Skeletal muscle satellite cell (primary cell): ENCODE data around the gene COX11.
A peak's percentile ranks its signal among the peaks of the same experiment; 100 is the strongest.

Experiments used
- H3K27me3 ChIP-seq: 2 replicates; pipeline ENCODE4 v1.7.0; 2013; ENCODE audit warnings: low read length; ENCODE audit not compliant: control insufficient read depth, insufficient read depth
- H3K36me3 ChIP-seq: 2 replicates; pipeline ENCODE4 v1.7.0; 2013; ENCODE audit warnings: mild to moderate bottlenecking, control low read depth, low read length; ENCODE audit not compliant: insufficient read depth
- H3K4me1 ChIP-seq: 2 replicates; pipeline ENCODE4 v1.7.0; 2013; ENCODE audit warnings: low read length; ENCODE audit not compliant: control insufficient read depth, insufficient read depth
- H3K4me2 ChIP-seq: 2 replicates; pipeline ENCODE4 v1.7.0; 2013; ENCODE audit warnings: mild to moderate bottlenecking, low read length
- H3K4me3 ChIP-seq: 2 replicates; pipeline ENCODE4 v1.7.0; 2013; ENCODE audit warnings: low read length
- H3K9ac ChIP-seq: 2 replicates; pipeline ENCODE4 v1.7.0; 2013; ENCODE audit warnings: mild to moderate bottlenecking, low read depth, low read length, moderate library complexity
- H3K9me3 ChIP-seq: replicated peaks from 2 replicates; pipeline ENCODE4 v1.7.0; 2013; ENCODE audit warnings: mild to moderate bottlenecking, control low read depth, low read length

The COX11 gene

DNA sequence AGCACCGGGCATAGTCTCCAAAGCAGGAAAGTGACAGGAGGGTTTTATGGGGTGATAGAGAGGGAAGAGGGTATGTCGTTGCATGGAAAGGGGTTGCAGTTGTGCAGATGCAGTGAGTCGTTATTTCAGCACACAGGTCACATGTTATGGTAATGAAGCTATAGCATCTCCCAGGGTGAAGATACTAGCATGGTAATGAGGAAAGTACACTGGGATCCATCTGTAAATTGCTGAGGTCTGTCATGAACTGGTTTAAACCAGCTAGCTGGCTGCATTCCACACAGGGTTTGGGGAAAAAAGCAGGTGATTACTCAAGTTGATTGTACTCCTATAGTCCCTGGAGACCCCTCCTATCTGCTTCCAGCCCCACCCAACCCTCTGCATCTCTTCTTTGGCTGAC is 11.7 kb downstream of the COX11 start:
- Histone ChIP-seq H3K4me1 (no peaks in the 10 kb centered on the region), H3K4me2 (no peak overlapping the region), H3K36me3 (peaks cover 57% of the 10 kb centered on the region)

DNA sequence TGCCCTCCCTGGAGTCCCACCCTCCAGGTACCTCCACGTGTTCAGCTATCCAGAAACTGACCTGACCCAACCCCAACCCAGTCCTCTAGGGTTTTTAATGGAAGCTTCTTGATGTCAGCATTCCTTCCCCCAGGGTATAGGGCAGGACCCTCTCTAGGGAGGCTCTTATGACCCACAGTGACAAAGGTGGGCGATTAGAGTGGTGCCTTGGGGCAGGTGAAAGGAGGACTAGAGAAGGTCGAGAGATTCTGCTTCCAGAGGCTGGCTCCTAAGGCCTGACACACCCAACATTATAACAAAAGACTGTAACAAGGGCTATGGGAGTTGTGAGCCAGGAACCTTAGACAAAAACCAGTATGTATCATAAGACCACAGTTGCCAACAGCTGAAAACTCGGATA is 17.2 kb downstream of the COX11 start:
- H3K9me3 ChIP-seq: no peaks in the 10 kb centered on the region
- no peaks in the 10 kb centered on the region for H3K27me3 ChIP-seq
- H3K4me1 ChIP-seq: peaks cover 32% of the 10 kb centered on the region
- H3K36me3 ChIP-seq: peaks cover 9% of the 10 kb centered on the region
- H3K9ac ChIP-seq: no peak overlapping the region
- H3K4me3 ChIP-seq: no peak overlapping the region
- no peak overlapping the region for H3K4me2 ChIP-seq

More for the DNA sequence above, 11.7 kb downstream of the COX11 start:
- no peaks in the 10 kb centered on the region for H3K9me3 ChIP-seq
- H3K27me3 ChIP-seq: no peaks in the 10 kb centered on the region
- no peak overlapping the region for H3K9ac ChIP-seq
- no peak overlapping the region for H3K4me3 ChIP-seq

GRCh38 chr17:54950116-54950515 is 18.3 kb downstream of the COX11 start:
- Histone ChIP-seq H3K4me2 (no peak overlapping the region), H3K9me3 (no peaks in the 10 kb centered on the region), H3K9ac (no peak overlapping the region), H3K4me1 (peaks cover 41% of the 10 kb centered on the region), H3K36me3 (peaks cover 7% of the 10 kb centered on the region), H3K27me3 (no peaks in the 10 kb centered on the region), H3K4me3 (no peak overlapping the region)

DNA sequence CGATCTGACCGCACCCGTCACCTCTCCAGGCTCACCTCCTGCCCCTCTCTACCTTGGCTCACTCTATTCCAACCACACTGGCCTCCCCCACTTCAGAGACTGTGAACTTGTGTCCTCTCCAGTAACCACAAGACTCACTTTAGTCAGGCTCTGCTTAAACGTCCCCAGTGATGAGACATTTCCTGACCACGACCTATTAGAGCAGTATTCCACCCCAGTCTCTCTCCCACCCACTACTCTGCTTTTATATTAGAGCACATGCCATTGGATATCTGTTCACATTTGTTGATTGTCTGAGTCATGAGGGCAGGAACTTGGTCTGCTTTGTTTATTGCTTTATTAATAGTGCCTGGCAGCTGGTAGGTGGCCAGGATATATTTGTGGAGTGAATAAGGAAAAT is 20.1 kb downstream of the COX11 start:
- H3K9ac ChIP-seq: no peak overlapping the region
- peaks cover 3% of the 10 kb centered on the region for H3K36me3 ChIP-seq
- H3K4me1 ChIP-seq: peaks cover 48% of the 10 kb centered on the region
- no peaks in the 10 kb centered on the region for H3K27me3 ChIP-seq
- H3K4me3 ChIP-seq: no peak overlapping the region
- H3K4me2 ChIP-seq: peak overlapping the region; percentile 42
- no peaks in the 10 kb centered on the region for H3K9me3 ChIP-seq

DNA sequence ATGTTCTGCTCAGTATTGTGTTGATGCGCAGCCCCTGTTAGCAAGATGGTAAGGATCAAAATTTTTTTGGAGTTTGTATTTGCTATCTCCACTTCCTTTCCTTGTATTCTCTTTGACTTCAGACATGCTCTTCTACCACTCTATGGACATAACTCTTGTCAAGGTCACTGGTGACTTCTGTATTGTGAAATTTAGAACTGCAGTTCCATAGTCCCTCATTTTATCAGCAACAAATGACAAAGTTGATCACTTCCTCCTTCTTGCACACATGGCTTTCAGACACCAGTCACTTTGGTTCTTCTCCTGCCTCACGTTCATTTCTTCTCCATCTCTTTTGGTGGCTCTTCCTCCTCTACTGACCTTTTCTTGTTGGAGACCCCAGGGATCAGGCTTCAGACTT is 21.1 kb downstream of the COX11 start:
- H3K9me3 ChIP-seq: no peaks in the 10 kb centered on the region
- H3K9ac ChIP-seq: no peak overlapping the region
- no peak overlapping the region for H3K4me2 ChIP-seq
- H3K4me1 ChIP-seq: peaks cover 48% of the 10 kb centered on the region
- no peak overlapping the region for H3K4me3 ChIP-seq
- H3K36me3 ChIP-seq: no peaks in the 10 kb centered on the region
- no peaks in the 10 kb centered on the region for H3K27me3 ChIP-seq

DNA sequence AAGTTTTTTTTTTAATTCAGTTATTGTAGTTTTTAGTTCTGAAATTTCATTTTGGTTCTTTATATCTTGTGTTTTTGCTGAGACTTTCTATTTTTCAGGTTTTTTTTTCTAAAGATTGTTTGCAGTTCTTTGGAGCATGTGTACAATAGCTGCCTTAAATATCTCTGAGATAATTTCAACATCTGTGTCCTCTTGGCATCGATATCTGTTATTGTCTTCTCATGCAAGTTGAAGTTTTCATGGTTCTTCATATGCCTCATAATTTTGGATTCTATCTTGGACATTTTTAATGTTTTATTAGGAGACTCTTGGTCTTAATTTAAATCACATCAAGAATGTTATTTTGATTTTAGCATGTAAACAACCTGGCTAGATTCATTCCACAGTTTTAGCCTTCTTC is 22.8 kb downstream of the COX11 start:
- Histone ChIP-seq H3K4me1 (peaks cover 48% of the 10 kb centered on the region), H3K9ac (peak overlapping the region; percentile 9), H3K4me3 (no peak overlapping the region), H3K27me3 (no peaks in the 10 kb centered on the region), H3K36me3 (no peaks in the 10 kb centered on the region), H3K4me2 (no peak overlapping the region), H3K9me3 (no peaks in the 10 kb centered on the region)

- H3K36me3 ChIP-seq: no peaks in the 10 kb centered on the region
- H3K4me1 ChIP-seq: peaks cover 44% of the 10 kb centered on the region
- H3K9me3 ChIP-seq: no peaks in the 10 kb centered on the region
- H3K4me2 ChIP-seq: no peak overlapping the region
- peak overlapping the region; percentile 9 for H3K9ac ChIP-seq
- no peak overlapping the region for H3K4me3 ChIP-seq
- H3K27me3 ChIP-seq: no peaks in the 10 kb centered on the region
These were observed 23.2 kb downstream of the COX11 start for GRCh38 chr17:54945231-54945630.

DNA sequence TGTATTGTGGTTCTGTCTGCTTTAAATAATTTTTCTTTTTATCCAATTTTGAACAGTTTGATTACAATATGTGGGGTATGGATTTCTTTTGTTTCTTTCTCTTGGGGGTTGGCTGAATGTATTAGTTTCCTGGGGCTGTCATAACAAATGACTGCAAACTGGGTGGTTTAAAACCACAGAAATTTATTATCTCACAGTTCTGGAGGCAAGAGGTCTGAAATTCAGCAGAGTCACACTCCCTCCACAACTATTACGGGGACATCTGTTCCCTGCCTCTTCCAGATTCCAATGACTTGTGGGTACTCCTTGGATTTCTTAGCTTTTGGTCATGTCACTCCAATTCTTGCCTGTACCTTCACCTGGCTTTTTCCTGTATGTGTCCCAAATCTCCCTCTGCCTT is 23.7 kb downstream of the COX11 start:
- H3K36me3 ChIP-seq: peaks cover under 1% of the 10 kb centered on the region
- peak overlapping the region; percentile 46 for H3K9ac ChIP-seq
- H3K9me3 ChIP-seq: no peaks in the 10 kb centered on the region
- peak overlapping the region; percentile 4 for H3K4me2 ChIP-seq
- H3K27me3 ChIP-seq: no peaks in the 10 kb centered on the region
- H3K4me1 ChIP-seq: peaks cover 40% of the 10 kb centered on the region
- no peak overlapping the region for H3K4me3 ChIP-seq

DNA sequence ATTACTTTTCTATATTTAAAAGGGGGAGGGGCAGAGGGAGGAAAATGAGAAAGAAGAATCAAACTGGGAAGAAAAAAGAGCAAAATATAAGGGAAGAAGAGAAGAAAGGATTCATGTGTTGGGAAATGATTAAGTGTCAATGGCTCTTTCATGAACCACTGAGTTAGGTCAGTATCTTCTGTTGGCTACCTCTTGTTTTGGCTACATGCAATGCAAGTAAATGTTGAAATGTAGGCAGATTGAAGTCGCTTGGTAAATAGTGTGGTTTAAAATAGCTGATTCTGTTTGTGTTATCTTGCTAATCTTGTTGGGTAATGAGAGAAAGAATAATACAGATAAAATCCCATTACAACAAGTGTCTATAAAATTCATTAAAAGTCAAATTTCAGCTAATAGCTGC is 27.2 kb downstream of the COX11 start:
- no peak overlapping the region for H3K4me3 ChIP-seq
- H3K4me2 ChIP-seq: no peak overlapping the region
- H3K9ac ChIP-seq: no peak overlapping the region
- H3K9me3 ChIP-seq: no peaks in the 10 kb centered on the region
- peaks cover 8% of the 10 kb centered on the region for H3K36me3 ChIP-seq
- H3K27me3 ChIP-seq: no peaks in the 10 kb centered on the region
- peaks cover 17% of the 10 kb centered on the region for H3K4me1 ChIP-seq

GRCh38 chr17:54937426-54937825 is 31.0 kb downstream of the COX11 start:
- Histone ChIP-seq H3K27me3 (no peaks in the 10 kb centered on the region), H3K4me1 (no peaks in the 10 kb centered on the region), H3K4me3 (no peak overlapping the region), H3K9ac (no peak overlapping the region), H3K4me2 (no peak overlapping the region), H3K36me3 (peaks cover 8% of the 10 kb centered on the region), H3K9me3 (no peaks in the 10 kb centered on the region)

- H3K9me3 ChIP-seq: no peaks in the 10 kb centered on the region
- H3K4me3 ChIP-seq: no peak overlapping the region
- H3K36me3 ChIP-seq: peaks cover 8% of the 10 kb centered on the region
- H3K4me2 ChIP-seq: no peak overlapping the region
- H3K4me1 ChIP-seq: no peaks in the 10 kb centered on the region
- no peaks in the 10 kb centered on the region for H3K27me3 ChIP-seq
- H3K9ac ChIP-seq: no peak overlapping the region
These were observed 31.4 kb downstream of the COX11 start for GRCh38 chr17:54937018-54937417.

GRCh38 chr17:54935471-54935870 is 33.0 kb downstream of the COX11 start:
- peaks cover 8% of the 10 kb centered on the region for H3K36me3 ChIP-seq
- H3K9ac ChIP-seq: no peak overlapping the region
- H3K4me3 ChIP-seq: no peak overlapping the region
- no peaks in the 10 kb centered on the region for H3K4me1 ChIP-seq
- H3K27me3 ChIP-seq: no peaks in the 10 kb centered on the region
- H3K9me3 ChIP-seq: no peaks in the 10 kb centered on the region
- no peak overlapping the region for H3K4me2 ChIP-seq
